ENCODE results near the gene CYYR1.

The CYYR1 gene

GRCh38 chr21:26553898-26554297 lies 19.2 kb downstream of the CYYR1 start:
- DNase-seq (ENCODE audit: low read depth) = no peak

GRCh38 chr21:26550326-26550725 lies 22.8 kb downstream of the CYYR1 start:
- DNase-seq (ENCODE audit: low read depth) = no peak

GRCh38 chr21:26546446-26547097 lies 26.5 kb downstream of the CYYR1 start:
- DNase-seq (ENCODE audit: low read depth) = no peak

GRCh38 chr21:26544201-26544775 lies 28.8 kb downstream of the CYYR1 start:
- DNase-seq (ENCODE audit: low read depth) = no peak

GRCh38 chr21:26540651-26541050 lies 32.4 kb downstream of the CYYR1 start:
- no peak for DNase-seq (ENCODE audit: low read depth)

- no peak for DNase-seq (ENCODE audit: low read depth)
These were observed 33.5 kb downstream of the CYYR1 start for GRCh38 chr21:26539566-26539965.

GRCh38 chr21:26534517-26534916 lies 38.6 kb downstream of the CYYR1 start:
- DNase-seq (ENCODE audit: low read depth) = no peak

- no peak for DNase-seq (ENCODE audit: low read depth)
These were observed 40.9 kb downstream of the CYYR1 start for GRCh38 chr21:26532208-26532607.

GRCh38 chr21:26529526-26529925 lies 43.6 kb downstream of the CYYR1 start:
- no peak for DNase-seq (ENCODE audit: low read depth)

- no peak for DNase-seq (ENCODE audit: low read depth)
These were observed 44.2 kb downstream of the CYYR1 start for GRCh38 chr21:26528882-26529281.

GRCh38 chr21:26522704-26523103 lies 50.4 kb downstream of the CYYR1 start:
- DNase-seq (ENCODE audit: low read depth) = no peak

- no peak for DNase-seq (ENCODE audit: low read depth)
These were observed 53.9 kb downstream of the CYYR1 start for GRCh38 chr21:26519142-26519541.

GRCh38 chr21:26515257-26515656 lies 57.8 kb downstream of the CYYR1 start:
- no peak for DNase-seq (ENCODE audit: low read depth)

- DNase-seq (ENCODE audit: low read depth) = no peak
These were observed 59.9 kb downstream of the CYYR1 start for GRCh38 chr21:26513212-26513611.

GRCh38 chr21:26512664-26513063 lies 60.4 kb downstream of the CYYR1 start:
- DNase-seq (ENCODE audit: low read depth) = no peak

GRCh38 chr21:26508903-26509302 lies 64.2 kb downstream of the CYYR1 start:
- no peak for DNase-seq (ENCODE audit: low read depth)

- no peak for DNase-seq (ENCODE audit: low read depth)
These were observed 66.1 kb downstream of the CYYR1 start for GRCh38 chr21:26506956-26507355.

- no peak for DNase-seq (ENCODE audit: low read depth)
These were observed 67.9 kb downstream of the CYYR1 start for GRCh38 chr21:26505211-26505610.

GRCh38 chr21:26503414-26503813 lies 69.7 kb downstream of the CYYR1 start:
- no peak for DNase-seq (ENCODE audit: low read depth)

- no peak for DNase-seq (ENCODE audit: low read depth)
These were observed 71.5 kb downstream of the CYYR1 start for GRCh38 chr21:26501495-26502021.

- DNase-seq (ENCODE audit: low read depth) = no peak
These were observed 73.6 kb downstream of the CYYR1 start for GRCh38 chr21:26499495-26499894.

- no peak for DNase-seq (ENCODE audit: low read depth)
These were observed 77.7 kb downstream of the CYYR1 start for GRCh38 chr21:26495283-26495849.

- no peak for DNase-seq (ENCODE audit: low read depth)
These were observed 81.4 kb downstream of the CYYR1 start for GRCh38 chr21:26491663-26492062.

GRCh38 chr21:26490771-26491170 lies 82.3 kb downstream of the CYYR1 start:
- no peak for DNase-seq (ENCODE audit: low read depth)
